Right atrium auricular region (tissue), 2 donors: ENCODE measurements around the gene SRPRA. TPM values are rescaled to one million over a fixed set of nuclear protein-coding genes. Genes with fewer than 3 reads are reported as not detected.

ENCODE experiments used
- DNase-seq: peaks from one replicate; pipeline ENCODE4 v3.0.0-alpha.2; 2019; ENCODE audit warnings: low spot score
- H3K27ac ChIP-seq, 2 donors: fragments of 200-600 bp; sonication (generic); 1 replicate in 1 of 2; 2 replicates in 1 of 2; pipeline ENCODE4 v1.5.1; 2016 to 2019
- H3K27me3 ChIP-seq, 2 donors: fragments of 200-600 bp; sonication (generic); one replicate each; pipeline versions ENCODE4 v1.5.1 to v1.6.0; 2017 to 2019
- H3K36me3 ChIP-seq: fragments of 200-600 bp; sonication (generic); one replicate; pipeline ENCODE4 v1.5.1; 2016
- H3K4me1 ChIP-seq, 2 donors: fragments of 200-600 bp; sonication (generic); one replicate each; pipeline versions ENCODE4 v1.5.1 to v1.6.0; 2017 to 2019
- H3K4me3 ChIP-seq, 2 donors: fragments of 200-600 bp; sonication (generic); 1 replicate in 1 of 2; 2 replicates in 1 of 2; pipeline ENCODE4 v1.5.1; 2017 to 2019; ENCODE audit warnings: mild to moderate bottlenecking in 1 of 2, moderate library complexity in 1 of 2
- H3K9me3 ChIP-seq, 2 donors: fragments of 200-600 bp; sonication (generic); one replicate each; pipeline ENCODE4 v1.5.1; 2019
- total RNA-seq, 2 donors: library from RNA; depleted of rRNA; stranded (reverse); fragments of >200 nt; gene quantifications; one replicate each; pipeline ENCODE4 v1.1.0, GENCODE V29; 2016
- TF ChIP-seq, protein P1 (sequence below), 2 donors: fragments of 200-600 bp; sonication (generic); IDR thresholded peaks; one replicate each; pipeline ENCODE4 v1.5.1; 2019; ENCODE audit warnings: antibody characterized with exemption in 2 of 2

The SRPRA gene
- total RNA-seq, 2 donors from 2014 or later: 70.3 to 91.9 TPM

DNA sequence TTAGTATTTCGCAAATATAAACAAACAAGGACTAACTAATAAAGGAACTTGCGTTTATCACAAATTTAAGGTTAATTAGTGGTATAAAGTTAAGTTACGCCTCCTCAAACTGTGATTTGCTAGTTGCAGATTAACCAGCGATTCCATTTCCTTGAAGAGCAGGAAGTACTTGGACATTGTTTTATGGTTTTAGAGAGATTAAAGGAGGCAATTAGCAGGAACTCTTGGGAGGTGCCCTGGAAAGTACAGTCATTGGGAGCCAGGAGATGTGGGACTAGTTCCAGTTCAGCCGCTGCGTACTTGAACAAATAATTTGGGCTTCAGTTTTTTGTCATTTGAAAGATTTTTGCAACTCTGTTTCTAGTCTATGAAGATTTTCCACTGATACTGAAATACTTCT, 53.9 kb downstream of the SRPRA start:
- Histone ChIP-seq H3K4me1 (peaks cover 0 to 19% of the 10 kb centered on the region in 2 donors), H3K27ac (no peak overlapping the region), H3K4me3 (no peak overlapping the region), H3K36me3 (no peaks in the 10 kb centered on the region), H3K9me3 (no peaks in the 10 kb centered on the region), H3K27me3 (no peaks in the 10 kb centered on the region)
- TF ChIP-seq, protein P1, sequence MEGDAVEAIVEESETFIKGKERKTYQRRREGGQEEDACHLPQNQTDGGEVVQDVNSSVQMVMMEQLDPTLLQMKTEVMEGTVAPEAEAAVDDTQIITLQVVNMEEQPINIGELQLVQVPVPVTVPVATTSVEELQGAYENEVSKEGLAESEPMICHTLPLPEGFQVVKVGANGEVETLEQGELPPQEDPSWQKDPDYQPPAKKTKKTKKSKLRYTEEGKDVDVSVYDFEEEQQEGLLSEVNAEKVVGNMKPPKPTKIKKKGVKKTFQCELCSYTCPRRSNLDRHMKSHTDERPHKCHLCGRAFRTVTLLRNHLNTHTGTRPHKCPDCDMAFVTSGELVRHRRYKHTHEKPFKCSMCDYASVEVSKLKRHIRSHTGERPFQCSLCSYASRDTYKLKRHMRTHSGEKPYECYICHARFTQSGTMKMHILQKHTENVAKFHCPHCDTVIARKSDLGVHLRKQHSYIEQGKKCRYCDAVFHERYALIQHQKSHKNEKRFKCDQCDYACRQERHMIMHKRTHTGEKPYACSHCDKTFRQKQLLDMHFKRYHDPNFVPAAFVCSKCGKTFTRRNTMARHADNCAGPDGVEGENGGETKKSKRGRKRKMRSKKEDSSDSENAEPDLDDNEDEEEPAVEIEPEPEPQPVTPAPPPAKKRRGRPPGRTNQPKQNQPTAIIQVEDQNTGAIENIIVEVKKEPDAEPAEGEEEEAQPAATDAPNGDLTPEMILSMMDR (IDR thresholded peaks at IDR 0.05): no peak
- no peak for DNase-seq

DNA sequence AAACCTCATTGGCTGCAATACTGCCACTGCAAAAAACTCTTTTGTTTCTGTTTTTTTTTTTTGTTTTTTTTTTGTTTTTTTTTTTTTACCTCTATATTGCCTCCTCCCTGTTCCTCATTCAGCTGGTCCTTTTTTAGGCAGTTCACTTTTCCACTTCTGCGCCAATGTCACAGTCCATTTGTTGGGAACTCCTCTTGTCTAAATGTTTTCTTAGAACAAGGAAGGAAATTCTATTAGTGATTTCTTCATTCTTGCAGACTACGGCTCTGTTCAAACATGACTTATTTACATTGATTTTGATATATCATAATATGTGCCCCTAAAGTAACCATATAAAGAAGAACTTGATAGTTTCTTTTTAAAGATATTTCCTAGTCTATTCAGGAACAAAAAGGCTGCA, 54.3 kb downstream of the SRPRA start:
- no peak for DNase-seq
- H3K4me1 ChIP-seq: peaks cover 0 to 19% of the 10 kb centered on the region in 2 donors
- no peak overlapping the region for H3K4me3 ChIP-seq
- H3K9me3 ChIP-seq: no peaks in the 10 kb centered on the region
- H3K27ac ChIP-seq: no peak overlapping the region
- no peaks in the 10 kb centered on the region for H3K27me3 ChIP-seq
- TF ChIP-seq, protein P1 (IDR thresholded peaks at IDR 0.05): no peak
- H3K36me3 ChIP-seq: peaks cover 2% of the 10 kb centered on the region

Other genes starting within 250 kb of the SRPRA start
- 10 to 100 TPM; 17.6 to 21.9 TPM for gene CDON, start 206.0 kb downstream of the SRPRA start, total RNA-seq
- gene RPUSD4, start 57.2 kb downstream of the SRPRA start, total RNA-seq: 10 to 100 TPM; 13.3 to 14.3 TPM
- gene FAM118B, start 57.1 kb downstream of the SRPRA start, total RNA-seq: 10 to 100 TPM; 16.0 to 16.3 TPM
- 10 to 100 TPM; 19.1 to 26.6 TPM for gene FOXRED1, start 259 bp upstream of the SRPRA start, total RNA-seq
- 1 to 10 TPM; 6.3 to 7.4 TPM for gene TIRAP, start 14.2 kb upstream of the SRPRA start, total RNA-seq
- 10 to 100 TPM; 12.1 to 14.1 TPM for gene DCPS, start 35.2 kb upstream of the SRPRA start, total RNA-seq
- 100 to 1,000 TPM in 1 of 2 donors, 10 to 100 TPM in 1; 67.5 to 103 TPM for gene ST3GAL4, start 86.8 kb upstream of the SRPRA start, total RNA-seq